Measurements from ENCODE around the gene MINDY4. TPM values are rescaled to one million over a fixed set of nuclear protein-coding genes. Genes with fewer than 3 reads are reported as not detected.

The MINDY4 gene
- total and polyA plus RNA-seq, 10 of the 15 experiments (the other 5 are each of a cell fraction or from before 2014, with no cell fraction given), result 0.10 to 0.90 (median 0.40) TPM

GRCh38 chr7:30884881-30885280, 113.7 kb downstream of the MINDY4 start:
- no peaks in the 10 kb centered on the region for H3K79me2 ChIP-seq (ENCODE audit: control insufficient read depth, insufficient read depth, low read length)
- H3K27me3 ChIP-seq (replicated peaks in 1 of 2; ENCODE audit: control insufficient read depth in 2 of 2, insufficient read depth in 2 of 2, low read length in 1 of 2), result no peaks in the 10 kb centered on the region
- BruUV-seq (replicated peaks), result no TSS peak
- no peak overlapping the region for H3K9ac ChIP-seq (ENCODE audit: control insufficient read depth, insufficient read depth, low read length)
- no peaks in the 10 kb centered on the region for H3K36me3 ChIP-seq (ENCODE audit: control insufficient read depth in 2 of 2, insufficient read depth in 2 of 2, low read length in 1 of 2)
- in situ Hi-C loops (cut with MboI) (no loop called here), intact Hi-C loops (cut with micrococcal nuclease; ENCODE audit: unreplicated experiment) (no loop called here)
- ATAC-seq, result no peak
- ChIA-PET CTCF (interaction anchor here (0.5 kb wide), 1 partner anchor 238 kb away, joined by 3 read pairs; no protein-coding TSS in a partner anchor), RAD21 (ENCODE audit: unreplicated experiment) (no interaction called here), SMC1A (ENCODE audit: uncharacterized antibody, unreplicated experiment) (no interaction called here), POLR2A (no interaction called here)
- no peaks in the 10 kb centered on the region; the same call in 1 of the 2 replicates for H3K4me1 ChIP-seq (ENCODE audit: control insufficient read depth, insufficient read depth, low read length)
- DNase-seq (ENCODE audit: low read depth, low spot score), result no peak
- H4K20me1 ChIP-seq (ENCODE audit: control insufficient read depth, insufficient read depth), result no peaks in the 10 kb centered on the region
- H3K4me3 ChIP-seq, result no peak overlapping the region
- no peaks in the 10 kb centered on the region for H3K9me3 ChIP-seq (replicated peaks; ENCODE audit: control insufficient read depth, insufficient read depth, low read length)
- no peak overlapping the region for H3K4me2 ChIP-seq (ENCODE audit: control insufficient read depth, insufficient read depth)
- H2AFZ ChIP-seq (ENCODE audit: control insufficient read depth, low read depth, low read length), result no peak overlapping the region
- no peak overlapping the region for H3K27ac ChIP-seq (ENCODE audit: control insufficient read depth, insufficient read depth)
- no peak for FAIRE-seq
- TF ChIP-seq IRF4 (IDR thresholded peaks at IDR 0.05; ENCODE audit: low read depth, low read length) (no peak), RFX5 (IDR thresholded peaks at IDR 0.05; ENCODE audit: low read depth, low read length) (no peak), KAT2A (conservative IDR thresholded peaks at IDR 0.05; ENCODE audit: control insufficient read depth, low read depth, low read length) (no peak), ZNF24 (IDR thresholded peaks at IDR 0.05) (no peak), RELB (IDR thresholded peaks at IDR 0.05; ENCODE audit: low read depth) (no peak)

- H3K27ac ChIP-seq (ENCODE audit: control insufficient read depth, insufficient read depth), result no peak overlapping the region
- ChIA-PET CTCF (interaction anchor here (1.0 kb wide), 1 partner anchor 236 kb away, joined by 3 read pairs; no protein-coding TSS in a partner anchor), POLR2A (no interaction called here), SMC1A (ENCODE audit: uncharacterized antibody, unreplicated experiment) (no interaction called here), RAD21 (ENCODE audit: unreplicated experiment) (no interaction called here)
- TF ChIP-seq E2F4 (IDR thresholded peaks at IDR 0.05; ENCODE audit: low read depth, low read length), result no peak
- TF ChIP-seq ASH2L (IDR thresholded peaks at IDR 0.05; ENCODE audit: borderline replicate concordance, low read depth), result no peak
- no peak for TF ChIP-seq HDAC2 (IDR thresholded peaks at IDR 0.05)
- TF ChIP-seq CREB1 (IDR thresholded peaks at IDR 0.05; ENCODE audit: low read depth), result no peak
- no peak for TF ChIP-seq SIN3A (IDR thresholded peaks at IDR 0.05; ENCODE audit: low read depth, low read length)
- no peak for TF ChIP-seq SMAD1 (IDR thresholded peaks at IDR 0.05; ENCODE audit: low read depth, partially characterized antibody)
- in situ Hi-C loops (cut with MboI), result no loop called here
- no peak overlapping the region for H3K4me2 ChIP-seq (ENCODE audit: control insufficient read depth, insufficient read depth)
- H3K4me3 ChIP-seq, result no peak overlapping the region
- WGBS (ENCODE audit: insufficient coverage, insufficient replicate concordance, low lambda C conversion rate, missing lambda C conversion rate), result 24% methylated on average over 7 of the region's 7 CpGs
- H3K27me3 ChIP-seq (replicated peaks in 1 of 2; ENCODE audit: control insufficient read depth in 2 of 2, insufficient read depth in 2 of 2, low read length in 1 of 2), result no peaks in the 10 kb centered on the region
- no peak for FAIRE-seq
- no peak for ATAC-seq
- intact Hi-C loops (cut with micrococcal nuclease; ENCODE audit: unreplicated experiment), result no loop called here
- H3K79me2 ChIP-seq (ENCODE audit: control insufficient read depth, insufficient read depth, low read length), result no peaks in the 10 kb centered on the region
- no peak overlapping the region for H3K9ac ChIP-seq (ENCODE audit: control insufficient read depth, insufficient read depth, low read length)
- no peak overlapping the region for H2AFZ ChIP-seq (ENCODE audit: control insufficient read depth, low read depth, low read length)
- no peaks in the 10 kb centered on the region for H4K20me1 ChIP-seq (ENCODE audit: control insufficient read depth, insufficient read depth)
- no peaks in the 10 kb centered on the region for H3K9me3 ChIP-seq (replicated peaks; ENCODE audit: control insufficient read depth, insufficient read depth, low read length)
- DNase-seq (ENCODE audit: low read depth, low spot score), result no peak
- no TSS peak for BruUV-seq (replicated peaks)
- H3K36me3 ChIP-seq (ENCODE audit: control insufficient read depth in 2 of 2, insufficient read depth in 2 of 2, low read length in 1 of 2), result no peaks in the 10 kb centered on the region
- no peaks in the 10 kb centered on the region; the same call in 1 of the 2 replicates for H3K4me1 ChIP-seq (ENCODE audit: control insufficient read depth, insufficient read depth, low read length)
Measured at GRCh38 chr7:30886608-30887011, 115.4 kb downstream of the MINDY4 start.
